Natural killer cell (primary cell): ENCODE data around the gene MAT1A. TPM values are rescaled to one million over a fixed set of nuclear protein-coding genes. Genes with fewer than 3 reads are reported as not detected.

Experiments used
- ATAC-seq, 3 donors: fragments of 150-1000 bp in 2 of 3; fragments of 200-7000 bp in 1 of 3; cut with Tn5 transposase; 1 replicate in 1 of 3; 2 replicates in 2 of 3; pipeline ENCODE4 v1.10.0; 2021; ENCODE audit warnings: mild to moderate bottlenecking in 2 of 3, moderate library complexity in 2 of 3
- DNase-seq, 2 donors: peaks; one replicate each; pipeline versions ENCODE4 v3.0.0 to v3.0.0-alpha.2; 2013 to 2021; ENCODE audit warnings: mixed read lengths in 1 of 2
- H3K27ac ChIP-seq: one replicate; pipeline ENCODE4 v1.5.1; 2013; ENCODE audit warnings: mild to moderate bottlenecking, low read length
- H3K27me3 ChIP-seq: one replicate; pipeline ENCODE4 v1.6.1; 2013; ENCODE audit warnings: low read length; ENCODE audit not compliant: control insufficient read depth, insufficient read depth
- H3K36me3 ChIP-seq: one replicate; pipeline ENCODE4 v1.6.1; 2013; ENCODE audit warnings: low read length; ENCODE audit not compliant: control insufficient read depth, insufficient read depth
- H3K4me1 ChIP-seq: one replicate; pipeline ENCODE4 v1.6.1; 2013; ENCODE audit warnings: low read length; ENCODE audit not compliant: control insufficient read depth, insufficient read depth
- H3K4me3 ChIP-seq: one replicate; pipeline ENCODE4 v1.5.1; 2013; ENCODE audit warnings: low read length
- H3K9me3 ChIP-seq: one replicate; pipeline ENCODE4 v1.6.1; 2013; ENCODE audit warnings: low read length; ENCODE audit not compliant: control insufficient read depth, insufficient read depth
- H3K27ac Mint-ChIP-seq, 2 donors: one replicate each; pipeline ENCODE4 v1.8.0; 2022; ENCODE audit warnings: mild to moderate bottlenecking in 2 of 2, mixed read lengths in 2 of 2, moderate library complexity in 1 of 2
- H3K27me3 Mint-ChIP-seq, 2 donors: one replicate each; pipeline ENCODE4 v1.8.0; 2022; ENCODE audit warnings: low read depth in 2 of 2, mixed read lengths in 2 of 2
- H3K36me3 Mint-ChIP-seq: one replicate; pipeline ENCODE4 v1.8.0; 2022; ENCODE audit warnings: mixed read lengths
- H3K4me1 Mint-ChIP-seq, 2 donors: one replicate each; pipeline ENCODE4 v1.8.0; 2022; ENCODE audit warnings: mixed read lengths in 2 of 2
- H3K4me3 Mint-ChIP-seq: one replicate; pipeline ENCODE4 v1.8.0; 2022; ENCODE audit warnings: mild to moderate bottlenecking, moderate library complexity, mixed read lengths
- H3K9me3 Mint-ChIP-seq, 2 donors: one replicate each; pipeline ENCODE4 v1.8.0; 2022; ENCODE audit warnings: mixed read lengths in 2 of 2
- WGBS: methylation state at CpG from one replicate; pipeline ENCODE4 v1.1.7; 2013; ENCODE audit warnings: missing lambda C conversion rate; ENCODE audit not compliant: insufficient coverage; 5-methylcytosine and 5-hydroxymethylcytosine counted together
- intact Hi-C: fragments of 100-400 bp; cut with micrococcal nuclease; formaldehyde crosslinking; loops from one replicate; pipeline ENCODE4 v1.14.2; 2022
- total RNA-seq, 4 donors: library from RNA; stranded (reverse); fragments of 120-200 nt in 1 of 4; gene quantifications; one replicate each; pipeline versions ENCODE4 v1.2.3 to v1.2.4, GENCODE V29; 2013 to 2022
- TF ChIP-seq, protein P1 (sequence below): fragments of 200-600 bp; IDR thresholded peaks from one replicate; pipeline ENCODE4 v1.8.0; 2022; ENCODE audit warnings: antibody characterized with exemption

MAT1A gene
- total RNA-seq, 3 donors from 2014 or later (not counting 1 experiment from before 2014, with no cell fraction given): not detected

DNA sequence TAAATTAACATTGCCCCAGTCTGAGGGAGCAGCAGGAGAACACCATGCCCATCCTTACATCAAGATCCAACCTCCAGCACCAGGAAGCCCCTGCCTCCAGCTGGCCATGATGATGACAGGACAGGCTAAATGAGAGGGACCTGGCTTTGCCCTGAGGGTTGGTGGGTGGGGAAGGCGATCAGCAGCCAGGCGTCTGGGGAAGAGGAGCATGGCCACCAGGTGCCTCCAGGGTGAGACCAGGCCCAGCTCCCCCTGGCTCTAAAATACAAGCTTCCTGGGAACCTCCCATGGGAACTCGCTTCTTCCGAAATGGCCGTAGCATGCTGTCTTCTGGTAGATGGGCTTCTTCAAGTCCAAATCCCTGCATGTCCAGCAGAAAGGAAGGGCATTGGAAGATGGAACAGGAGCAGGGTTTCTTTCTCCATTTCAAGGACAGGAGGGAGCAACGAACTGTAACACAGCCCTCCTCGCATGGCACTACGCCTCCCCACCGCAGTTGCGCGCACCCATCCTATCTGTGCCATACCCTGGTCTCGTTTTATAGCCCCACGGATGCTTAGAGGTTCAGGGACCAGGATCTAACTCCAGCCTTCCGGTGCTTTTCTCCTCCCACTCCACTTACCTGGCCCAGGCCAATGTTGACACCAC, 15.8 kb downstream of the MAT1A start:
- no peak for DNase-seq
- Histone ChIP-seq H3K27me3 (no peaks in the 10 kb centered on the region), H3K4me1 (no peaks in the 10 kb centered on the region), H3K27ac (no peak overlapping the region), H3K4me3 (no peak overlapping the region), H3K36me3 (no peaks in the 10 kb centered on the region), H3K9me3 (no peaks in the 10 kb centered on the region)
- Mint-ChIP-seq H3K4me3 (no peak overlapping the region), H3K9me3 (no peaks in the 10 kb centered on the region), H3K27ac (no peak overlapping the region), H3K27me3 (peaks cover 0 to 8% of the 10 kb centered on the region in 2 donors), H3K36me3 (no peaks in the 10 kb centered on the region), H3K4me1 (no peaks in the 10 kb centered on the region)
- 84% methylated on average over 14 of the region's 14 CpGs for WGBS
- TF ChIP-seq, protein P1, sequence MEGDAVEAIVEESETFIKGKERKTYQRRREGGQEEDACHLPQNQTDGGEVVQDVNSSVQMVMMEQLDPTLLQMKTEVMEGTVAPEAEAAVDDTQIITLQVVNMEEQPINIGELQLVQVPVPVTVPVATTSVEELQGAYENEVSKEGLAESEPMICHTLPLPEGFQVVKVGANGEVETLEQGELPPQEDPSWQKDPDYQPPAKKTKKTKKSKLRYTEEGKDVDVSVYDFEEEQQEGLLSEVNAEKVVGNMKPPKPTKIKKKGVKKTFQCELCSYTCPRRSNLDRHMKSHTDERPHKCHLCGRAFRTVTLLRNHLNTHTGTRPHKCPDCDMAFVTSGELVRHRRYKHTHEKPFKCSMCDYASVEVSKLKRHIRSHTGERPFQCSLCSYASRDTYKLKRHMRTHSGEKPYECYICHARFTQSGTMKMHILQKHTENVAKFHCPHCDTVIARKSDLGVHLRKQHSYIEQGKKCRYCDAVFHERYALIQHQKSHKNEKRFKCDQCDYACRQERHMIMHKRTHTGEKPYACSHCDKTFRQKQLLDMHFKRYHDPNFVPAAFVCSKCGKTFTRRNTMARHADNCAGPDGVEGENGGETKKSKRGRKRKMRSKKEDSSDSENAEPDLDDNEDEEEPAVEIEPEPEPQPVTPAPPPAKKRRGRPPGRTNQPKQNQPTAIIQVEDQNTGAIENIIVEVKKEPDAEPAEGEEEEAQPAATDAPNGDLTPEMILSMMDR: no peak
- ATAC-seq: no peak
- intact Hi-C loops: no loop called here

DNA sequence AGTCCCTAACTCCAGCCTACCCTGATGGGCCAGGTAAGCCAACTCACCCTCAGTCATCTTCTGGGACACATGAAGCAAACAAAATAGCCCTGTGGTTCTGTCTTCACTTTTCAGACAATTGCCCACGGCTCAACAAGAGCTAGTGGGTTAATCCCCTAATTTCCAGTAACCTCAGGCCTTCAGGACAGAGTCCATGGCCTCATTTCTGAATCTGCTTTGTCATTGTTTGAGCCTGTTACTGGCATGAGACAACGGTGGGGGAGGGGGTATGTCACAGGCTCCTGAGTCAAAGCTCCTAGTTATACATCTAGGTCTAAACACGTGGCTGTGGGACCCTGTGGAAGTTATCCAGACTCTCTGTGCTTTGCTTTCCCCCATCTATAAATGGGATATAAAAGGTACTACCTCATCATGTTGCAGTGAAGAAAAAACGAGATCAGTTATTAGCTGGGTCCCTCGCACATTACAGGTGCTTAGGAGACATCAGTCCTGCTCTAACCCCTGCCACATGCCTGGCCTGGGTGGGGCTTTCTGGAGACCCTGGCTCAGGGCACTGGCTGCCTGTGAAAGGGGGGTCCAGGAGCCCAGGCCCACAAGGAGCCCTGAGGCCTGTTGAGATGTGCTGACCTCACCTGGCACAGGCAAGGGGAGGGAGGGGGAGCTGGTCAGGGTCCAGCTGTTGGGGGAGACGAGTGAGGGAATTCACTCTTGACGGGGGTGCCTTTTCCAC, 16.5 kb downstream of the MAT1A start:
- 45% methylated on average over 6 of the region's 7 CpGs for WGBS
- Histone ChIP-seq H3K4me3 (no peak overlapping the region), H3K27ac (no peak overlapping the region), H3K27me3 (no peaks in the 10 kb centered on the region), H3K4me1 (no peaks in the 10 kb centered on the region), H3K36me3 (no peaks in the 10 kb centered on the region), H3K9me3 (no peaks in the 10 kb centered on the region)
- intact Hi-C loops: no loop called here
- Mint-ChIP-seq H3K36me3 (no peaks in the 10 kb centered on the region), H3K4me1 (no peaks in the 10 kb centered on the region), H3K9me3 (no peaks in the 10 kb centered on the region), H3K27ac (no peak overlapping the region), H3K4me3 (no peak overlapping the region), H3K27me3 (peaks cover 0 to 13% of the 10 kb centered on the region in 2 donors)
- TF ChIP-seq, protein P1: no peak
- ATAC-seq (no peak), DNase-seq (no peak)

DNA sequence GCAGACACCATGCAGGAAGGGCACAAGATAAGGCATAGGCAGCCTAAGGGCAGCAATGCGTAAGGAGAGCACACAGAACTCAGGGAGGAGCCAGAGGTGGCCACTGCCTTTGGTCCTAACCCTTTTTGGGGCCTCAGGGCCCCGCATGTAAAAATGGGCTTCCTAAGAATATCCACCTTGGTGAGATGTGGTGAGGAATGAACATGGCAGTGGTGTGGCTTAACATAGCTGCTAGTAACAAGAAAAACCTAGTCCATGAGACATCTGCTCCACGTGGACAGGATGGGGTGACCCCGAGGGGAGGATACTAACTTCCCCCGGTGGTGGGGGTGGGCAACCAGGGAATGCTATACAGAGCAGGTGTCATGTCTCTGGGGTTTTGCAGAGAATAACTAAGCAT, 18.0 kb downstream of the MAT1A start:
- H3K4me1 Mint-ChIP-seq: no peaks in the 10 kb centered on the region
- H3K27me3 ChIP-seq: no peaks in the 10 kb centered on the region
- no peak for DNase-seq
- ATAC-seq: no peak
- no peak overlapping the region for H3K4me3 Mint-ChIP-seq
- H3K4me1 ChIP-seq: no peaks in the 10 kb centered on the region
- no peak overlapping the region for H3K27ac ChIP-seq
- intact Hi-C loops: no loop called here
- TF ChIP-seq, protein P1: no peak
- no peak overlapping the region for H3K4me3 ChIP-seq
- 48% methylated on average over 5 of the region's 5 CpGs for WGBS
- H3K27me3 Mint-ChIP-seq: peaks cover 0 to 13% of the 10 kb centered on the region in 2 donors
- no peaks in the 10 kb centered on the region for H3K9me3 Mint-ChIP-seq
- no peaks in the 10 kb centered on the region for H3K36me3 ChIP-seq
- H3K9me3 ChIP-seq: no peaks in the 10 kb centered on the region
- H3K36me3 Mint-ChIP-seq: no peaks in the 10 kb centered on the region
- H3K27ac Mint-ChIP-seq: no peak overlapping the region
